Ammon's horn (tissue), 1 donor: ENCODE data around the gene PSMA8.
"Not testable (repeated sequence)": the region's sequence is repeated elsewhere in the genome, so short reads cannot be mapped to it uniquely, and the experiment has no call there.

Experiments
- DNase-seq: peaks from one replicate; pipeline ENCODE4 v3.0.0-alpha.2; 2016; ENCODE audit warnings: low spot score

PSMA8 gene

GRCh38 chr18:26237363-26237762, 103.7 kb downstream of the PSMA8 start:
- not testable (repeated sequence) for DNase-seq

- DNase-seq, result not testable (repeated sequence)
Measured at GRCh38 chr18:26238718-26239117, 105.0 kb downstream of the PSMA8 start.

- DNase-seq, result not testable (repeated sequence)
Measured at GRCh38 chr18:26242392-26242791, 108.7 kb downstream of the PSMA8 start.
